NK-92 (cell line): ENCODE results near the gene MPO.

ENCODE experiments used
- DNase-seq: peaks from one replicate; lab custom pipeline; 2025; ENCODE audit not compliant: unreplicated experiment; lab: John Stamatoyannopoulos, UW

Gene MPO

DNA sequence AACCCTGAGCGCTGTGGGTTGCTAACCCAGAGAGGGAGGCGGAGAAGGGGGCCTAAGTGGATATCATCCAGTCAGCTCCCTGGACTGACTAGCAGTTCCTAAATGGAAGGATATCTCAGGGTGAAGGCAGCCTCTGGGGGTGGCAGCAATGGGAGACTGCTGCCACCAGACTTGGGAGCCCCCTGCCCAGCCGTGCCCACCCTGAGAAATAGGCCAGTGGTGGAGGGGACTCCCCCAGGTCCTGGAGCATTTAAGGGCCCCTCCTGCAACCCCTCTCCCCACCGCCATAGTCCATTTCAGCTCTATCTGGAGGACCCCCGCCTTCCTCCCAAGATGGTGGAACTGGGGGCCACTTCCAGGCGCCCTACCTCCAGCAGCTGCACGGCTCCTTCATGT lies 39.4 kb upstream of the MPO start:
- no peak for DNase-seq

DNA sequence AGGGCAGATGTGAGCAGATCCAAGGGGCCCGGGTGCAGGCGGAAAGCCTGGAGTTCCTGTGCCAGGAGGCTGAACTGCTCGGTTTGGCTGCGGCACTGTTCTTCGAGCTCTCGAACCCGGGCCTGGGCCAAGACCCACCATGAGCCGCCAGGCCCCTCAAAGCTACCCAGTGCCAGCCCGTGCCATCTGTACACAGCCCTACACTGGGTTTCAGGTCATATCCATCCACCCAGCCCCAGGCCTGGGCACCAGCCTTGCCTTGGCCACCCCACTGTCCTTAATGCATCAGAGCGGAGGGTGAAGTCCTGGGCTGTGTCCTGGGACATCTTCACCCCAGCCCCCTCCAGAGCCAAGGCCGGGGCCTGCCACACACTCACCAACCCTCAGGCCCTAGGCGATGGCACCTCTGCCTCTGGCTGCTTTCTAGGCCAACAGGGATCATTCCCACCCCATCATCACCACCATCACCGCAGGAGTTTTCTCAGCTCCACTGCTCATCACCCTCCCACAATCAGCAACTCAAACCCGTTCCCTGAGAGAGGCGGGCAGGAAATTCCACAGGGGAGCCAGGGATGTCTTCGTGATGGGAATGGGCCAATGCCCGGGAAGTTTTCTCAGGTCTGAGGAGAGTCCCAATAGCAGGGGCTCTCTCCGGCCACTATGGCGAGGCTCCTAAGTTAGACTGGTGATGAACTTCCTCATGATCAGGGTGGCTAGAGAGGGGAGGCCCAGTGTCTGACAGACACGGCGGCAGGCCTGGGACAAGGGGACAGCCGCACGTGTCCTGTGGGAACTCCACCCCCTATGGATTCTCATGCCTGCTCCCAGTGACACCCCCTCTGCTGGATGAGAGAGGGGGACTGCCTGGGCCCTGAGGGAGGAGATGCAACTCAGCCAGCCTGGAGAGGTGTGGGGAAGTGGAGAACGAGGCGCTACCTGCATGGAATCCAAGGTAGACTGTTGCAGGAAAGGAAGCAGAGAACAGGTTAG lies 38.7 kb upstream of the MPO start:
- DNase-seq: no peak

DNA sequence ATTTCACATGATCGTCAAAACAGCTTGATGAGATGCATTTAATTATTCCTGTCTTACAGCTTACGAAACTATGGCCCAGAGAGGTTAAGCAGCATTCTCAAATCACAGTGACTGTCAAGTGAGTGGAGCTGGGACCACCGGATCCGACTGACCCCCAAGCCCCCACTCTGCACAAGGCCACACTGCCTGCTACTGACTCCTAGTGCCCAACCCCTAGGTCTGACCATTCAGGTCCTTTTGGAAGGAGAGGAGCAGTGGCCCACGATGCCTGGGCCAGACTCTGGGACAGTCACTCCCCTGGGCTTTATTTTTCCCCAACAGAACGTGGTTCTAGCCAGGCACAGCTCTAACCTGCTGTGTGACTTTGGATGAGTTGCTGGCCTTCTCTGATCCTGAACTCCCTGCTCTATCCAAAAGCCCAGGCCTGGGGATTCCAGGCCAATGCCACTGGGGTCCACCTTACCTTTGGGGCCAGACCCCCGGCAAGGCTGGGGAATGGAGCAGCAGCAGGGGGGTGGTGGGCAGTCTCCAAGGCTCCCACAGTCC lies 38.0 kb upstream of the MPO start:
- DNase-seq: no peak

DNA sequence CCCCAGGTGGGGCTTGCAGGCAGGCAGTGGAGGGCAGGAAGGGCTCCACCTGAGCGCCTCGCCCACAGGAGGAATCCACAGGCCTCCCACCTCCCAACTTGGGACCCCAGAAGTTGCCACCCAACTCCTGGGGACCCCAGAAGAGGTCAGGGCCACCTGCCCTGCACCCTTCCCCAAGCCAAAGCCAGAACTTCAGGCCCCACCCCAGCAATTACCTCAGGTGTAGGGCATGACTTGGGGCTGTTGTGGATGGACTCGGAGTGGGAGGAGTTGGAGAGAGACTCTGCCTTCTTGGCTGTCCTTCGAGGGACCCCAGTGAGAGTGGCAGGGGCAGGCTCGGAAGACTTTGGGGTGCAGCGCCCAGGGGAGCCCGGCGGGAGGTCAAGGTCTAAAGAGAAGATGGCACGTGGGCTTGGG lies 37.3 kb upstream of the MPO start:
- no peak for DNase-seq

DNA sequence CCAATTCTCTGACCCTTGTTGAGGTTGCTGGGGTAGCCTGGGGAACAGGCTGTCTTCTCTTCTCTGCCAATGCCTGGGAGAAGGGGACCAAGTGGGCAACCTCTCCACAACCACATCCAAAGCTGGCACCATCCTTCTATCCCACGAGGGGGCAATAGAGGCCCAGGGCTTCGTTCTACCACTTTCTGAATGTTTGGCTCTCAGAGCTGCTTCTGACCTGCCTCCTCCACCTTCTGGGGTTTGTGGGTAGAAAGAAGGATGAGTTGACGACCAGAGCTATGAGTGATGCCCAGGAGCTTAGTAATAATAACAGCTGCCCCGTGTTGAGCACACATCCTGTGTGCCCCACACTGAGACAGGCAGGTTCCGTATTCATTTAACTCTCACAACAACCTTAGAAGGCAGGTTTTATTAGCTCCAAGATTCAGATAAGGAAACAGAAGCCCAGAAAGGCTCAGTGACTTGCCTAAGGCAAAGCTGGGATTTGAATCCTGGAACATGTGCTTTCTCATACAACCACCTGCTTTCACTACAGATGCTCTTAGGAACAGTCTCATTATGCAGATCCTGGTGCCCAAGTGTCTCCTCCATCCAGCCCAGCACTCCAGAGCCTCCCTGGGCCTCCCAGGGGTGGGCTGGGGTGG lies 36.8 kb upstream of the MPO start:
- DNase-seq: no peak

DNA sequence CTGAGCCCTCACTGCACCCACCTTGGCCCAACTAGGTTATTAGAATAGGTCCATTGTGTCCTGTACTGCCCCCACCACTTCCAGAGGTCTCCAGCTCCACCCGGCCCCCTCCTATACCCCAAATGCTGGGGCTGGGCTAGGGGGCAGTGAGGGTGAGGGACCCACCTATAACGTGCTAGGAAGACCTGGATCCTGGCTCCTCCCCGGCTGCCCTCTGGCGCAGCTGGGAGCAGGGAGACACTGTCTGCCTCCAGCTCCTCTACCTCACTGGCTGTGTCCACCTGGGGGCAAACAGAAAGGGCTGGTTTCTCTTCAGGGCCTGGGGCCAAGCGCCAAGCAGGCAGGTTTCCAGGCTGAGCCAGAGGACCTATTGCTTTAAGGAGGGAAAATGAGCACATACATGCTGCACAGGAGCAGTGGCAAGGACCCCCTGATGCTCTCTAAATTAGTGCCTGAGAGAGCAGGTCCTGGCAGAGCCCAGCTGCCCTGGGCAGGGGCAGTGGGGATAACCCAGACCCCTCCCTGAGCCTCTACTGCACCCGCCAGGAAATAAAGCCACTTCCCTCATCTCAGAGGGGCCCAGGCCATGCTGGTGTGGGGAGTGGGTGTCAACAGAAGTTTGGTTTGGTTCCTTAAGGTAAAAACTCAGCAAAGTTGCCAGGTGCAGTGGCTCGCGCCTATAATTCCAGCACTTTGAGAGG lies 35.7 kb upstream of the MPO start:
- DNase-seq: no peak

DNA sequence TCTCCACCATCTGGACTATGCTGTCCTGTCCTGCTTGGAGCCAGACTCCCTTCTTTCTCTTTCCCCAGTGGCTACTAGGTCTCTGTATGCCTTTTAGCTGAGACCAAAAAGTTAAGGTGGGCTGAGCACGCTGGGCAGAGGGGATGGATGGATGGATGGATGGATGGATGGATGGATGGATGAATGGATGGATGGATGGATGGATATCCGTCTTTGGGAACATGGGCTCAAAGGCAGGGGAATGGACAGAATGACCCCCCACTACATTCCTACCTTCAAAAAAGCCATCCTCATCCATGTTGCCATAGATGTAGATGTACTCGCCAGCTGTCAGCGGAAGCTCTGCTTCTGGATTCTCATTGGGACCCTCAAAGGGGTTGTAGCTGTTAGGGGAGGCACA lies 35.0 kb upstream of the MPO start:
- DNase-seq: no peak

DNA sequence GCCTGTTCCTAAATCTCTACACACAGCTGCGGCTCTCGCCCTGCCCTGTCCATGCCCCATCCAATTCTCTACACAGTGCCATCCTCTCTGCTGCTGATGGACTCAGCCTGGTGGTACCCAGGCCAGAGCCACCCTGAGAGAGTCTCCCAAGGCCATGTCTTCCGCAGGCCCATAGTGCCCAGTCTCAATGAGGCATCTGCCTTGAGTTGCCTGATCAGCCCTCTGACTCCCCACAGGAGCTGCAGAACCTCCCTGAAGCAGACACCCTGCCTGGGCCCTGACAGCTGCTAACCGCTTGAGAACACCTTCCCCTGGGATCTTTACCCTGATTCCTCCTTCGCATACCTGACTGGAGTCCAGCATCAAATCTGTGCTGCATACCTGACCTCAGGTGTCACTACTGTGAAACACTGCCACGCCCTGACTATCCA lies 34.6 kb upstream of the MPO start:
- no peak for DNase-seq

DNA sequence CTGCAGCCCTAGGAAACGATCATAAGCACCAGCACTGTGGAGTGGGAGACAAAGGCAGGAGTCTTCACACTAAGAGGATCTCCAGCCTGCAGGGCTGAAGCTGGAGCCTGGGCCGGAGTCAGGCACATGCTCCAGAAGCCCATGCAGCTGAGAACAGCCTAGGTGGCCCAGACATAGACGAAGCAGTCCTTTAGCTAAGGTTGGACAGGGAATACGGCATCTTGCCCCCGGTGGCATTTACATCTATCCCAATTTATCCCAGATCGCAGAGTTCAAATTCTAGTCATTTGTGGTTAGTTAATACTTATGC lies 33.9 kb upstream of the MPO start:
- DNase-seq: no peak

DNA sequence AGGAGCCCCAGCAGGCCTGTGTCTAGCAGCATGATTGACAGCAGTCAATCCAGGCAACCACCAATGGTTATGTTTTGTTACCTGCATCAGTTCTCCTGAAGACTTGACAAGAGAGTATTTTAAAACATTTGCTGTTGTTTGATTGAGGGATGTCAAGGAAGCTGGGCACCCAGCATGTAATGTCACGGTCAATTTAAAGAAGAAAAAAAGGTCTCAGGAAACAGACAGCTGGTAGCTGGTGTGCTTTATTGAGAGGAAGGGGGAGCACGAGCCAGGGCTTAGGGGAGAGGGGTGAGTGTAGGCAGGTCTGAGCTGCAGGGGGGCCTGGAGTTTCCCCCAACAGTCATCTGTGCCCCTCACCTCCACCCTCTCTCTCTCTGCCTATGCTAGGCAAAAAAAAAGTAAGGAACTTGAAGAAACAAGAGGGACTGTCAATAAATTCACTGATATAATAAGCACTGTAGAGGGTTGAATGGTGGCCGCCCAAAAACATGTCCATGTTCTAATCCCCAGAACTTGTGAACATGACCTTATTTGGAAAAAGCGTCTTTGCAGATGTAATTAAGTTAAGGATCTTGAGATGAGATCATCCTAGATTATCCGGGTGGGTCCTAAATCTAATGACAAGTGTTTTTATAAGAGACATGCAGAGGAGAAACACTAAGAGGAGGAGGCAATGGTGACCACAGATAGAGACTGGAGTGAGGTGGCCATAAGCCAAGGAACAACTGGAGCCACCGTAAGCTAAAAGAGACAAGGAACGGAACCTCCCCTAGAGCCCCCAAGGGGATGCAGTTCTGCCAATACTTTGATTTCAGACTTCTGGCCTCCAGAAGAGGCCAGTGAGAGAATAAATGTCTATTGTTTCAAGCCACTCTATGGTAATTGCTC lies 33.3 kb upstream of the MPO start:
- DNase-seq: no peak

DNA sequence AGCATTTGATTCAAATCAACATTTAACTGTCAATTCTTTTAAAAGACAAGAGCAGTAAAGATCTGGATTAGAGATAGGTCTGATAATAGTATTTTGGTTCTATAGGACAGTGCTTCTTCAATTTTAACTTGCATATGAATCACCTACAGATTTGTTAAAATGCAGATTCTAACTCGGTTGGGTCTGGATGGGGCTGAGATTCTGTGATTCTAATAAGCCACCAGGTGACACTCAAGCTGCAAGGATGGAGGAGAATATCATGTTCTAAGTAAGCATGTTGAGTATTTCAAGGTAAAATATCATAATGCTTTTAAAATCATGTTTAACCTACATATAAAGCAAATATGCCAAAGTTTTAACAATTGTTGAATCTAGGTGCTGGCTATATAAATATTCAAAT lies 32.1 kb upstream of the MPO start:
- no peak for DNase-seq

DNA sequence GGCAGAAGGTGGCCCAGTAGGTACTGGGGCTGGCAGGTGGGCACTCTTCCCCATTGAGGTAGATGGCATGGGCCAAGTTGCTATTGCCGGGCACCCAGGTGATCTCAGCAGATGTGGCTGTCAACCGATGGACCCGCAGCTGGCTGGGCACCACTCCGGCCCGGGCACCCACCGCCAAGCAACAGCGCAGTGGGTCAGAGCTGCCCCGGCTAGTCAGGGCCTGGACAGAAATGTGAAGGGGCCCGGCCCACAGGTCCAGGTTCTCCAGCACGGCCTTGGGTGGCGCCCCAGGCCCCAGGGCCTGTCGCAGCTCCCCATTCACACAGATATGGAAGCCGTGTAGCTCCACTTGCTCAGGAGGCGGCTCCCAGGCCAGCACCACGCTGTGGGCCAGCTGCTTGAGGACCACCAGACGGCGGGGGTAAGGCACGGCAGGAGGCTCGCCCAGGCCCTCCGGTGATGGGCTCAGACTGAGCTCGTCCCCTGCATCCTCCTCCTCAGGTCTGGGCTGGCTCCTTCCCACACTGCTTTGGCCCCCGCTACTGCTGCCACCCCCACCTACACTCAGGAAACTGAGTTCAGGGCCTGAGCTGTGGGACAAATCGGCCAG lies 31.4 kb upstream of the MPO start:
- DNase-seq: no peak

DNA sequence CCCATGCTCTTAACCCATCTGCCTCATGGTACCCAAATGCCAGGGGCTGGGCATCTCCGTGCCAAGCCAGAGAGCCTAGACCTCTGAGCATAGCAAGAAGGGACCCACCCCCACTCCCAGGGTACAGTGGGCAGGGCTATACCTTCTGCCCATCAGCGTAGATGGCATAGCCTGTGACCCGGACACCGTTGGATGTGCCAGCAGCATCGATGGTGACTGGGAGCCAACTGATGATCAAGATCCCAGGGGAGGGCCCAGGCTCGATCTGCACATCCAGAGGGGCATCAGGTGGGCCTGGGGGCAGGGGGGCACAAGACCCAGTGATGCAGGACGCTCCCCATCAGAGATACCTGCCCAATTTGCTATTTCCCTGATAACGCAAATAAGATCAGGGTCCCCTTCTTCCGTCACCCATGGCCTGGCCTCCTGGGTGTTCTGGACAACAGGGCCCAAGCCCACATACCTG lies 30.7 kb upstream of the MPO start:
- DNase-seq: no peak

DNA sequence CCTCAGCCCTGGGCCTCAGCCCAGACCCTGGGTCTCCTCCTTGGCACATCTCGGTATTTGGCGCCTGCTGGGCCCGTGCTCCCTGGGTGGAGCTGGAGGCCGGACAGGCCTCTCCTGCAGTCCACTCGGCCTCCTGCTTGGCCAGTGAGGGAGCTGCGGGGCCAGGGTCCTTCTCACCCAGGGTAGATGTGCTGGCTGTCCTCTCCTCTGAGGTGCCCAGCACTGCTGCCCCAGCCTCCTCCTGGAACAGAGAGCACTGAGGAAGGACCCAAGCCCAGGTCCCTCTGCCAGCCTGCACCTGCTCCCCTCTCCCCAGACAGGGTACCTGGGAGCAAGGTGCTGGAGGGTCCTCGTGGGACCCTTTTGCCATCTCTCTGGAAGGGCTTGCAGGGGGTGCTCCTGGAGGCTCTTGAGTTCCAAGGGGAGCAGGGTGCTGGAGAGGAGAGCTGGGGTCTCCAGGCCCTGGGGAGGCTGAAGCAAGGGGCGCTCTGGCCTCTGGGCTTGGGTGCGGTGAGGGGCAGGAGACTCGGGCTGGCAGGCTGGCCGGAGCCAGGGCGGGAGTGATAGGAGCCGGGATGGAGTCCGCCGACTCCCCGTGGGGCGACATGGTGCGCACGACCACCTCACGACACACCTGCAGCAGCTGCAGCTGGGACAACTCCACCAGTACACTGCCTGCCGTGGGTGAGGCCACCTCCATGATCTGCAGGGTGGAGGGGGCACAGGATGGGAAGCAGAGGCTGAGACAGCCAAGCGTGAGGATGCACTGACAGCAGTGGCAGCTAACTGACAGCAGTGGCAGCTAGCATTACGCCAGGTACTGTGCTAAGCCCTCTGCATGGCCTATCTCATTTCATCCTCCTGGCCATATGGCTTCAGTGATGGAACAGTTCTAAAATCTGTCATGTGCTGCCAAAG lies 30.0 kb upstream of the MPO start:
- DNase-seq: no peak

DNA sequence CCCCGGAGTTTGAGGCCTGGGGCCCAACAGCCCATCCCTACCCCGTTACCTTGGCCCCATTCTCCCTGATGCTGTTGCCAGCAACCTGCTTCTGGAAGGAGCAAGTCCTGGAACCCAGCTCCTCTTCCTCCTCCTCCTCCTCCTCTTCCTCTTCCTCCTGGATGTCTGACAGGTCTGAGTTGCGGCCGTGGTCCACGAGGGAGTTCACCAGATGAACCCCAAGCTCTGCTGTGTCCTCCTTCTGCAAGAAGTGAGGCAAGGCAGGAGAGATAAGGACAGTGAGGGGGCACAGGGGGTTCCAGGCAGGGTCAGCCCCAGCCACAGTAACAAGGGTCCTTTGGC lies 29.2 kb upstream of the MPO start:
- no peak for DNase-seq

DNA sequence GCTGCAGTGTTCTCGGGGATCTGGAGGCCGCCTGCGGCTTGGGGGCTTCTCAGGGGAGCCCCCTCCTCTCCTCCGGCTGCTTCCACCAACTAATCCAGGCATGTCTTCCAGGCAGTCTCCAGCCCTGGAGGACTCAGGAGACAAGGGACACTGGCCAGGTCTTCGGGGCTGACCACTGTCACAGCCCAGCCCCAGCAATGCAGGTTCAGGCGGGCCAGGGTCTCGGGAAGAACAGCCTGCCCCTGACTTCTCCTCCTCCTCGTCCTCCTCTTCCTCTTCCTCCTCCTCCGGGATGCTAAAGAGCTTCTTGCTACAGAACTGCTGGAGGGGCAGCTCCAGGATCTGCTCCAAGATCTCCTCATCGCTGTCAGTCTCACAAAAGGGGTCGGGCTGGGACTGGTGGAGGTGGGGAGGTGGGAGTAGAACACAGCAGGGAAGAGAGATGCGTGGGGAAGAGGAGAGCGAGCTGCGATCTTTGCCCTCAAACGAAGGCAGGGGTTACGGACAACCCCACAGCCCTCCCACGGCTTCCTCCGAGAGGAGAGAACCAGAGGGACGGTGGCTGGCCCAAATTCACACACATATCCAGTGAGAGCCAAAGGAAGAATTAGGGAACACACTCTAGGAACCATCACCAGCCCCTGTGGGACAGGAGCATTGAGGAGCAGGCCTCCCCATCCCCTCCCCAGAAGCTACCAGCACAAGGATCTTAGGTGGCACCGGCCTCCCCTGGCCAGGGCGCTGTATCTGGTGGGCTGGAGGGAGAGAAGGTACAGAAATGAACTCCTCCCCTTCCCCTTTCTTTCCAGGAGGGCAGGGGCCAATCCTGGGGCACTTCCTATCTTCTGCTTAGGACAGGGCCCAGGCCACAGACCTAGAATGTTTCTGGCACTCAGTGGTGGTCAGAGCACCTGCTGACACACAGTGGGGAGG lies 28.5 kb upstream of the MPO start:
- no peak for DNase-seq

DNA sequence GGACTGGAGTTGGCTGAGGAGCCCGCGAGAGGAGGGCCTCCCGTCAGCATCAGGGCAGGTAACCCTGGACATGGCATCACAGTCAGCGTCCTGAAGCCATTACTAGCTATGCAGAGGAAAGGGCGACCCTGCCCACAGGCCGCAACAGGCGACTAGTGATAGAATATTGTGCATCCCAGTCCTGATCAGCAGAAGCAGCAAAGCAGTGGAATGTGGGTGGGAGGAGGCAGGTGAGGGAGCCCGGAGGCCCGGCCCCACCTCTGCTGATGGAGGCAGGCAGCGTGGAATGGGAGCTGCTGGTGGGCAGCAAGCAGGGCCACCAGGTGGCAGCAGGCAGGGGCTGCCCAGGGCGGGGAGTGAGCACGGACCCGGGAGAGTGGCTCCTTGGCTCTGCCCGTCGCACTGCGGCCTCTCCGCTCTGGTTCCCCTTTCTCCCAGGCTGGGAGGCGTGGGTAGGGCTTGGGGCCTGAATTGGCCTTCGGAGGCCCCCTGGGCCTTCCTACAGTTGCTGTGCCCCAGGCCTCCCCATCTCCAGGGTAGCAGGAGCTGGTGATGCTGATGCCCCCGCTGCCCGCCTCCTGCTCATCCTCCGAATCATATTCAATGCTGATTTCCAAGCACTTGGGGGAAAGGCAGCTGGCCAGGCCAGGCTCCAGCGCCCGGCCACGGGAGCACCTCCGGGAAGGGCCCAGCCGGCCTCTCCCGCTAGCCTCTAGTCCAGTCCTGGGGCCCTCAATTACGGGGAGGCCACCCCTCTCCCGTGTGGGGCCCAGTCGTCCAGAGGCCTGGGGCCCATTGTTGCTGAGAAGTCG lies 27.6 kb upstream of the MPO start:
- DNase-seq: no peak
